ENCODE measurements around the gene SWI5.
"Not testable (repeated sequence)": the region's sequence is repeated elsewhere in the genome, so short reads cannot be mapped to it uniquely, and the experiment has no call there.

Gene SWI5

DNA sequence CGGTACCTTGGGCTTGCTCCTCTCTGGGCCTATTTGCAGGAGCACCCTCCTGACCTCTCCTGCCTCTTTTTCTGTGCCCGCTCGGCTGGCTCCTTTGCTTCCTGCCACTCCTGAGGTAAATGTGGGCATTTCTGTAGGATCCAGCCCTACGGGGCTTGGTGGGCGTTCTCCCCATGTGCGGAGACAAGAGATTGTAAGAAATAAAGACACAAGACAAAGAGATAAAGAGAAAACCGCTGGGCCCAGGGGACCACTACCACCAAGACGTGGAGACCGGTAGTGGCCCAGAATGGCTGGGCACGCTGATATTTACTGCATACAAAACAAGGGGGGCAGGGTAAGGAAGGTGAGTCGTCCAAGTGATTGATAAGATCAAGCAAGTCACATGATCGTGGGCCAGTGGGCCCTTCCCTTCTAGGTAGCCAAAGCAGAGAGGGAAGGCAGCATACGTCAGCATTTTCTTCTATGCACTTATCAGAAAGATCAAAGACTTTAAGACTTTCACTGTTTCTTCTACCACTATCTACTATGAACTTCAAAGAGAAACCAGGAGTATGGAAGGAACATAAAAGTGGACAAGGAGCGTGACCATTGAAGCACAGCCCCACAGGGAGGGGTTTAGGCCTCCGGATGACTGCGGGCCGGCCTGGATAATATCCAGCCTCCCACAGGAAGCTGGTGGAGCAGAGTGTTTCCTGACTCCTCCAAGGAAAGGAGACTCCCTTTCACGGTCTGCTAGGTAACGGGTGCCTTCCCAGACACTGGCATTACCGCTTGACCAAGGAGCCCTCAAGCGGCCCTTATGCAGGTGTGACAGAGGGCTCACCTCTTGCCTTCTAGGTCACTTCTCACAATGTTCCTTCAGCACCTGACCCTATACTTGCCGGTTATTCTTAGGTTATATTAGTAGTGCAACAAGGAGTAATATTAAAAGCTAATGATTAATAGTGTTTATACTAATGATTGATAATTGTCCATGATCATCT, 3.3 kb downstream of the SWI5 start:
- not testable (repeated sequence) for DNase-seq

DNA sequence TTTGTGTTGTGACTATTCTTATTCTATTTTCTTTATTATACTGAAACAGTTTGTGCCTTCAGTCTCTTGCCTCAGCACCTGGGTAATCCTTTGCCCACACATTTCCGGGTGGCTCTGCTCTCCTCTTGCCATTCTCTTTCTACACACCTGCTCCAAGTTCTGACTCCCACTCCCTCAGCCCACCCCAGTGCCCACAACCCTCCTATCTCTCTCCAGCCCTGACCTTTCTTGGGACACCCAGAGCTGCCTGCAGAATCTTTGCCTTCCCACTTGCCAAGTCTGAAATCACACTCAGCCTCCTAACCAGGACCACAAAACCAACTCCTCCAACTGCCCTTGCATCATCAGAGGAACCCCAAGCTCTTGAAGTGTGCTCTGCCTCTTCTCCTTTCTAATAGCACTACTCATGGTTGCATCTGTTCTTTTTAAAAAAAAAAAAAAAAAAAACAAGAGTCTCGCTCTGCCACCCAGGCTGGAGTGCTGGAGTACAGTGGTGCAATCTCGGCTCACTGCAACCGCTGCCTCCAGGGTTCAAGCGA, 4.1 kb downstream of the SWI5 start:
- DNase-seq = no peak

DNA sequence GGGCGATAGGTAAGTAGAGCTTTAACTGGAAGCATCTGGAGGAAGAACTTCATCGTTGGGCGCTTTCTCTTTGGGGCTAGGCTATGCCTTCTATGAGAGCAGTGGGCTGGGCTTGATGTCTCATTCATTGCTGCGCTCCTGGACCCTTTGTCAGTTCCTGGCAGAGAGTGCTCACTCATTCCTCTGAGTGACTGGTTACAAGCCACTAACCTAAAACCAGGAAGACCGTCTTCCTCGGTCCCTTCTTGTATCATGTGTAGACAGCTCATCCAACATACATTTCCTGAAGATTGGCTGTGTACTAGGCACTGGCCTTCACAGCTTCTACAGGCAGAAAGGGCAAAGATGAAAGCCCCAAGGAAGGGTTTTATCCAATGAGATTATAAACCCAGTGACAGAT, 6.4 kb downstream of the SWI5 start:
- DNase-seq = no peak

DNA sequence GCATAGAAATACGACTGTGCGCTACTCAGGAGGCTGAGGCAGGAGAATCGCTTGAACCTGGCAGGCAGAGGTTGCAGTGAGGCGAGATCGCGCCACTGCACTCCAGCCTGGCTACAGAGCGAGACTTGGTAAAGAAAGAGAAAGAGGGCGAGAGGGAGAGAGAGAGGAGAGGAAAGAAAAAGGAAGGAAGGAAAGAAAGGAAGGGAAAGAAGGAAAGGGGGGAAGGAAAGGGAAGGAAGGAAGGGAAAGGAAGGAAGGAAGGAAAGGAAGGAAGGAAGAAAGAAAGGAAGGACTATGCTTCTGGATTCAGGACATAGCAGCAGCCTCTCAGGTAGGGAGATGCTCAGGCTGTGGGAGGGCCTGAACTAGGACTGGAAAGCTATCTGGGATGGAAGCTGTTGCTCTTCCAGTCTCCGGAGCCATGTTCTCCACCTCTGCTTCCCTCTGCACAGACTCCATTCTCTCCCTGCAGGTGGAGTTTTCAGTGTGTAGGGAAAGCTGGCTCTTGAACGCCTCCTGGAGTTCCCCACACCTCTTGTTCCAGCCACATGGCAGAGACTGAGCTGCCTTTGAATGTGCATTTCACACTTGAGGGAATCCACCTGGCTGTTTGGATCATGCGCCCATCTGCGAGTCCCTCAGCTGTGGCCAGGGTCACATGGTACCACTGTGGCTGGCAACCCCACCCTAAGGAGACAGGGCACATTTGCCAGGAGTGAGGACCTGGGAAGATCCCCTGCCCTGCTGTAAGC, 9.1 kb downstream of the SWI5 start:
- no peak for DNase-seq

DNA sequence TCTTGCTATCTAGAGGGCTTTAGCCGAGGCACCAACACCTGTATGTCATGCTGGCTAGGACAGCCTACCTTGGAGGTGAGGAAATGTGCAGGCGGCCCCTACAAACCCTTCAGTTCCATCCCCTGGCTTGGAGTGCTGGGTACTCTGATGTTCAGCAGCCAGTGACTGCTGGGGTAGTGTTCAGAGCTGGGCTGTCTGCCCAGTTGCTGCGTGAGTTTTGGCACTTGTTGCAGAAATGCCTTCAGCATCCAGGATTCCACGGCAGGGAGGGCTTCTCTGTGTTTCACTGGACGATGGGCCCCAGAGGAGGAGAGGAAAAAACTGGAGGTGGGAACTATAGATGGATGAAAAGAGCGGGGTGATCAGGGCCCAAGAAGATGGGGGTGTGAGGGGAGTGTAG, 10.4 kb downstream of the SWI5 start:
- DNase-seq = no peak

DNA sequence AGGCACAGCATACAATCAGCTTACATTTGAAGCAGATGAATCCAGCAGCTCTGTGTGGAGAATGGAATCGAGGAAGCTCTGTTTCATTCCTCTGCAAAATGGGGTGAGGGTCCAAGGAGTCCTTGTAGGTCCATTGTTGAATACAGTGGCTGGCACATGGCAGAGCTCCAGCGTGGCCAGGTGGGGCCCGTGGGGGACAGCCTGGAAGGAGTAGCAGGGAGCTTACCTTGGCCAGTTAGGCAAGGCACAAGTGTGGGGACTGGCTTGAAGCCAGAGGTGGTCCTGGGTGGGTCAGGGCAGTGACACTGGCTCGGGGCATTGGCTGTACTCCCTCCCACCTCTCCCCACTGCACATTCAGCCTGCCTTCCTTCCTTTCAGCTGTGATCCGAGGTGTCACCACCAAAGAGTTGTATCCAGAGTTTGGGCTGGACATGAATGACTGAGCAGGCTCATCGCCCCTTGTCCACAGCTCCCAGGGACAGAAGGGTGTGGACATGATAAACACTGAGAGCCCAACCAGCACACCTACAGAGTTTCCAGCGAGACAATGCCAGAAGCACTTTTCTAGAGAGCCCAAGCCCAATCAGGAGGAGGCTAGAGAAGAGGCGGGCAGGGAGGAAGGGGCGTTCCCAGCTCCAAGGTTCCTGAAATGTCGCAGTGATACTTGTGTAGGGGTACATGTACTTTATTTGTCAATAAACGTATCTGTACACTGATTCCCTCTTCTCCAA, 12.4 kb downstream of the SWI5 start:
- no peak for DNase-seq

DNA sequence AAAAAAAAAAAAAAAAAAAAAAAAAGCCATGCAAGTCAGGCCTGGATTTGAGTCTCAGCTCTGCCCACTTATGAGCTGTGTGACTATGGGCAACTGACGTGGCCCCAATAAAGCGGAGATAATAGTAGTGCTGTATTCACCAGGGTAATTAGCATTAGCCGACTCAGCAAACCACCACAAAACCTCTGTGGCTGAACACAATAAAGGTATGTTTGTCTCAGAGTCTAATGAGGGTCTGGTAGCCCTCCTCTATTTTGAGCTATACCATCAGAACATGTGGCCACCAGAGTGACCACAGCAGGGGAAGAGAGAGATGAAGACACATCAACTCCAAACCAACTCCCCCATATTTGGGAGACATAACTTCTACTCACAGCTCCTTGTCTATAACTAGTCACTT, 15.9 kb downstream of the SWI5 start:
- DNase-seq = no peak

DNA sequence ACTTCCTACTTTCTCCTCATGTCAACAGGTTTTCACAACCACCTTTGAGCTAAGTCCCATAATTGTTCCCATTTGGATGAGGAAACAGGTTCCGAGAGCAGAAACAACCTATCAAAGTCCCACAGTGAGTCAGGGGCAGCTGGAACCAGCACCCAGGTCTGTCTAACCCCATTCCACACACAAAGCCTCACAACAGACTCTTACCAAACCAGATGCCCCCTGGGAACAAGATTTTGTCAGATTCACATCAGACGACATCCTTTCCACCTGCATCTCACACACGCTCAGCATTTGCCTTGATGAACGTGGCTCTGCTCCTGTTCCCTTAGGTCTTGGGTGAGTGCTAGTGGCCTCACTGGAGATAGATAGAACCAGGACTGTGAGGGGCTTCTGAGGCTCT, 17.0 kb downstream of the SWI5 start:
- no peak for DNase-seq

DNA sequence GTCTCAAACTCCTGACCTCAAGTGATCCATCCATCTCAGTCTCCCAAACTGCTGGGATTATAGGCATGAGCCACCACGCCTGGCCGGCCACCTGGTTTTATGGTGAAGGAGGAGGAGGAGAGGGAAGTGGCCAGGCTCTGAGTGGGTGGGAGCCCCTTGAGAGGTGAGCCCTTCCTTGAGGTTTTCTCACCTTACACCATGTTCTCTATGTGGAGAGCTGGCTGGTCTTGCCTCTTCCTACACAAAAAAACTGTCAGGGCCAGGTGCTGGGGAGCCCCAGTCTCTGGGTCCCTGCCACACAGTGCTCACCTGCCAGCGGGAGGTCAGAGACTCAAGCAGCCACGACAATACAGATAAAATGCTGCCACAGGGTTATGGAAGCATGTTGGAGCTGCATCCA, 18.1 kb downstream of the SWI5 start:
- DNase-seq = no peak

DNA sequence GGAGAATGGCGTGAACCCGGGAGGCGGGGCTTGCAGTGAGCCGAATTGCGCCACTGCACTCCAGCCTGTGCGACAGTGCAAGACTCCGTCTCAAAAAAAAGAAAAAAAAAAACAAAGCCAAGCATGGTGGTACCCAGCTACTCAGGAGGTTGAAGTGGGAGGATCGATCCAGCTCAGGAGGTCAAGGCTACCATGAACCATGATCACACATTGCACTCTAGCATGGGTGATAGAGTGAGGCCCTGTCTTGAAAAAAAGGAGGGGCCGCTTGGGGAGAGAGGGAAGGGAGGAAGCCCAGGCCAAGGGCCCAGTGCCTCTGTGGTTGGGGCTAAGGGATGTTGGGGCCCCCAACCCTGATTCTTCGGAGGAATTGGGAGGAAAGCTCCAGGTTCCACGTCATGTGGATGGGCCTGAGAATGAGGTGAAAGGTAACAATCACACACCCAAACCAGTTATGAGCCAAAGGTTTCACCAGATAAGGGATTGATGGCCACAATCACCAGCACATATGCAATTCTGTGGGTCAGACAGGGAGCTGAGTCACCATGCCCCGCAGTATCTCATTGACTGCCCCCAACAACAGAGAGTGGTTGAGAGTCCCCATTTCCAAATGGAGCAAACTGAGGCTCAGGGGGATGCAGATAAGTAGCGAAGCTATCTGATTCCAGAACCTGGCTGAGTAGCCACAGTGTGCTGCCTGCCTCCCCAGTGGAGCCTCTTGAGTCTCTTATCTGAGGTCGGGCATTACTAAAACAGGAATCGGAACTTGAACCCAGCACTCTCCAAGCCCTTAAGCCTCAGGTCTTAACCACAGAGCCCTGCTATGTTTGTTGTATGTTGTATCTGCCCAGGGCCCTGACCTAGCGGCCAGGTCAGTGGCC, 20.5 kb downstream of the SWI5 start:
- no peak for DNase-seq

DNA sequence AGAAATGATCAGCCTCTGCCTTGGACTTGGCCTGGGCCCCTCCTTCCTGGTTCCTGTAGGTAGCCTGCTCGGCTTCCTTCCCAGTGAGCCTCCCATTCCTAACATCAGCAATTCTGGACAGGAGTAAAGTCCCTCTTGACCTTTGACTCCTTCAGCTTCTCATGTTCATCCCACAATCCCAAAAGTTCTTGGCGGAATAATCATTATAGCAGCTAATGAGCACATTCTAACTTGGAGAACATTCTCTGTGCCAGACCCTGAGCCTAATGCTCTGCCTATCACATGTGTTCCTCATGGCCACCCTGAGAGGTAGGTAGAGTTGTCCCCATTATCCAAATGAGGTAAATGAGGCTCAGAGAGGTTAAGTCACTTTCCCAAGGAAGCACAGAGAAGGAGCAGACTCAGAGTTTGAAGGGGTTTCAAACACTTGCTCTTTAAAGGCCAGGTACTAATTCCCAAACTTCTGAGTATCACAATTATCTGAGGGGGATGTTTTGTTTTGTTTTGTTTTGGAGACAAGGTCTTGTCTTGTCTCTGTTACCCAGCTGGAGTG, 21.2 kb downstream of the SWI5 start:
- no peak for DNase-seq

DNA sequence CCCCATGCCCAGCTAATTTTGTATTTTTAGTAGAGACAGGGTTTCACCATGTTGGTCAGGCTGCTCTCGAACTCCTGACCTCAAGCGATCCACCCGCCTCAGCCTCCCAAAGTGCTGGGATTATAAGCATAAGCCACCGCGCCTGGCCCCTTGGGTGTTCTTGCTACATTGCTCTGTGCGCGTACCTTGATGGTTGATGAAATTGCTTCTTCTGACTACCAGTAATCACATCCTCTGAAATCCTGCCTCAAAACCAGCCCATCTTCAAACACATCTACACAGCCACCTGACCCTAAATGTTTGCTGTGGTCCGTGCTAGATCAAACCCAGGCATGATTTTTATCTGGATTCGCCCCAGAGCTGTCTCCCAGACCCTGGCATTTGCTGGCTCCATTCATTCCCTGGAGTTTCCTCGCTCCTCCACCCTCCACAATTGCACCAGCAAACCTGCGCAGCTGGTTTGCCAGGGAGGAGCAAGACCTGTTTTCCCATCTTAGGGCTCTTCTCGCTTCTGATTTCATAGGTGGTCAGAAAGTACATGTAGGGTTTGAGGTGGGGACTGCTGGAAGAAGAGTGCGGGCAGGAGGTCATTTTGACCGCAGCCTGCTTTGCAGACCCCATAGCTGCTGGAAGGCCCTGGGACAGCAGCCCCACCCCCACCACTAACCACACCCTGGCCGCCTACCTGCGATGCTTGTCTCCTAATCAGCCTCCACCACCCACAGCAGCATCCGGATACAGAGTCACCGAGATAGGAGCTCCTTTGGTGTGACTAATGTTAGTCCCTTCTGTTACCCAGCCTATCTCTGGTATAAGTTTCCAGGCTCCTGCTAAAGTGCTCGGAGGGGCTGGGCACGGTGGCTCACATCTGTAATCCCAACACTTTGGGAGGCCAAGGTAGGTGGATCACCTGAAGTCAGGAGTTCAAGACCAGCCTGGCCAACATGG, 22.7 kb downstream of the SWI5 start:
- DNase-seq = no peak

DNA sequence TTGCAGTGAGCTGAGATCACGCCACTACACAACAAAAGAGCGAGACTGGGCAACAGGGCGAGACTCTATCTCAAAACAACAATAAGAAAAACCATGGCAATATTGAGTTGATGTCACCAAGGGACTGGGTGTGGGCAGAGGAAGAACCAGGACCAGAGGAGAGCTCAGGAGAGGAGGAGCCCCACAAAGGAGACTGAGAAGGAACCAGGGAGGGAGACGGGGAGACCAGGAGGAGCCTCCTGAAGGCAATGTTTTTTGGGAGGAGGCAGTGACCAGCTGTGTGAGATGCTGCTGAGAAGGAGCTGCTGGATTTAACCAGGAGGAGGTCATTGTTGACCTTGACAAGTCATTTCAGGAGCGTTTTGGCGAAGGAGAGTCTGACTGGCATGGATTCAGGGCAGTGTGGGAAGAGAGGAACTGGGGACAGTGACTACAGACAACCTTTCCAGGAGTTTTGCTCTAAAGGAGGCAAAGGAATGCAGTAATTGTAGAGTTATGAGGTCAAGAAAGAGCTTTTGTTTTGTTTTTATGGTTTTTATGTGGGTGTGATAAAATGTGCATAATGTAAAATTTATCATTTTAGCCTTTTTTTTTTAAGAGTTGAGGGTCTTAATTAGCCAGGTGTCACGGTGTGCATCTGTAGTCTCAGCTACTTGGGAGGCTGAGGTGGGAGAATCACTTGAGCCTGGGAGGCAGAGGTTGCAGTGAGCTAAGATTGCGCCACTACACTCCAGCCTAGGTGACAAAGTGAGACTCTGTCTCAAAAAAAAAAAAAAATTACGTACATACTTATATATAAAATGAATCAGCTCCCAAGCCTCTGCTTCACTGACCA, 28.3 kb downstream of the SWI5 start:
- no peak for DNase-seq

DNA sequence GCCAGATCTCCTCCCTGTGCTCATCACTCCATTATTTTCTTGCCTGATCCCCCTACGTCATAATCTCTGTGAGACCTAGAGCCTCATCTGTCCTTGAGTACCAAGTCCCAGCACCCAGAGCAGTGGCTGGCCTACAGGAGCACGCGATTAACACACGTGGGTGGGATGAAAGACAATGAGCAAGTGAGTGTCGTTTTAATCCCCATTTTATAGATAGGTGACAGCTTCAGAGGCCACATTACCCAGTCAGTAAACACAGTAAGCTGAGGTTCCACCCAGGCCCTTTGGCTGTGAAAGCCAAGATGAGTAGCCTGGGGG, 28.9 kb downstream of the SWI5 start:
- no peak for DNase-seq

DNA sequence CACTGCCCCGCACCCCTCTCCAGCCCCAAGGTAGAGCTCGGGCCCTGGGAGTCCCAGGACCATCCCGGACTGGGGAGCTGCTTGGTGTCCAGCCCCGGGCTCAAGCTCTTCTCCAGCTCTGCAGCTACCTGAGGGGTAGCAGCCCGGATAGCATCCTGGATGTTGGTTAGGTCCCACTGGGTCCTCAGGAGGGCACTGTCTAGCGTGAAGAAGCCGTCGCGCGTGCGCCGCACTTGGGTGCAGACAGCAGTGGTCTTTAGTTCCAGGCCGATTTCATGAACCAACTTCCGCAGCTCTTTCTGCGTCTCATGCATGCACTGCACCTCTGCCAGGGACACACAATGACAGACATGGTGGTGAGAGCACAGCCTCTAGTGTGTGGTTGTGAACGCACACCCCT, 33.5 kb downstream of the SWI5 start:
- DNase-seq = no peak

DNA sequence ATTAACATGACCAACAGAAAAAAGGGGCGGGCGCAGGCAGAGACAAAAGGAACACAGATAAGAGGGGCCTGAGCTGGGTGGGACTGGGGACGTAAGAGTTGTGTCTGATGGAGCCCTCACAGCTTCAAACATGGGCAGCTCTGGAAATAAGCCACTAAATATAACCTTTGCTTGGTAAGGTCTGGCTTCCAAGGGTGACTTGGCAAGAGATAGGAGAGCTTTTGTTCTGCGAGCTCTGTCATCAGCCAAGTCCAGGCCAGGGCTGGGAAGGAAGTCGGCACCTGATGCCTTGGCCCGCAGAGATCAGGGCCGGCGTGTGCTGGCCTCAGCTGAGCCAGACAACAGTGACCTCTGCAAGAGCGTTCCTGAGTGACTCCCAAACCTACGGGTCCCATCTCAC, 34.4 kb downstream of the SWI5 start:
- DNase-seq = no peak

DNA sequence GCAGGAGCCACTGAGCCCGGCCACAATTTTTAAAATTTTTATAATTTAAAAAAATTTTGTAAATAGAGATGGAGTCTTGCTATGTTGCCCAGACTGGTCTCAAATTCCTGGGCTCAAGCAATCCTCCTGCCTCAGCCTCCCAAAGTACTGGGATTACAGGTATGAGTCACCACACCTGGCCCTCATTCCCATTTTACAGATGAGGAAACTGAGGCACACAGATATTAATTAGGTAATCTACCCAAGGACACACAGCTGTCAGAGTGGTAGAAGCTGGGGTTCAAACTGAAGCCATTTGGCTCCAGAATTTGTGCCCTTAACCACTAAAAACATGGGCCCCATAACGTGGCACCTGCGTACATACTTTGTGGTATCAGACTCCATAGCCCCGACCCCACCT, 38.6 kb downstream of the SWI5 start:
- DNase-seq = no peak

DNA sequence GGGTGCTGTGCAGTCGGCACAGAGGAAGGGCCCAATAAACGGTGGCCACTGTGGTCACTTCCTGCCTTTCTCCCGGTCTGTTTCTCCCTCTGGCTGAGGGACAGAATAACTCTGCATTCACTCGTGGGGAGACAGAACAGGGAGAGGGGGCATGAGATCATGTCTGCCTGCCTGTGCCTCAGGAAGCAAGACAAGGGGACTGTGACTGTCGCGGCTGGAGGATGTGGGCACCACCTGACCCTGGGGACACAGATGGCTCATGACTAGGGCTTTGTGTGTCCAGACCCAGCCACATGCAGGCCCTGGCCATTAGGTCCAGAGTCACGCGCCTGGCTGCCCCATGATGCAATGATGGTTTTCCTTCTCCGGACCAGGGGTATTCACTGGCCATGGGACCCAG, 40.3 kb downstream of the SWI5 start:
- DNase-seq = no peak

DNA sequence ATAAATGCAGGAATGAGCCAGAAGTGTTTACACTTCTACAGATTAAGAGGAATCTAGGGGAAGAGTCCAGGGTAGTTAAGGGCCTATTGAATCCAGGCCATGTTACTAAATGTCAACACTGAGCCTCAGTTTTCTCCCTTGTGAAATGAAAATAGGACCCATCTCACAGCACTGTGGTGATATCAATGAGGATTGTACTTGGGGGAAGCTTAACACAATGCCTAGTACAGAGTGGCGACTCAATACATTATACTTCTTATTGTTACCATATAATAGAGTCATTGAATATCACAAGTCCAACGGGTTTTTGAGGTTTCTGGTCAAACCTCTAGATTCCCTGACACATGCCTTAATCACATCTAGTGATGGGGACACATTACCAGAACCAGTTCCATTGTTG, 41.6 kb downstream of the SWI5 start:
- DNase-seq = no peak

DNA sequence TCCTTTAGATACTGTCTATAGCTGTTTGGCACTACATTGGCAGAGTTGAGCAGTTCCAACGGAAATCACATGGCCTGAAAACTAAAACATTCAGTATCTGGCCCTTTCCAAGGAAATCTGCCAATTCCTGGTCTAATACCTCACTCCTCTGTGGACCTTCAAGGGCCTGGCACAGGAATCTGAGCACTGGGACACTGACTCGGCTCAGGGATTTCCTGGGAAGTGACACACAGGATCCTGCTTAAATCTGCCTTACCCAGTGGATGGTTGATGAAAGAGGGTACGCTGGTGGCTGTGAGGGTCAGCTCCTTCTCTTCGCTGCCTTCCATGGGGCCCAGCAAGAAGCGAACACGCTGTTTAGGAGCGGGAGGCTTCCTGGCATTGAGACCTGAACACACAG, 45.3 kb downstream of the SWI5 start:
- no peak for DNase-seq
